HL-60 (cell line): ENCODE measurements around the gene TBC1D9.

ENCODE experiments used
- DNase-seq, 2 experiments: peaks; one replicate each; pipeline ENCODE4 v3.0.0-alpha.2; 2010 to 2020; ENCODE audit warnings: low read depth in 1 of 2, low spot score in 1 of 2
- H3K27ac ChIP-seq: fragments of 250-450 bp; sonication (Bioruptor Pico); replicated peaks from 2 replicates; pipeline ENCODE4 v1.5.1; 2020; ENCODE audit warnings: mild to moderate bottlenecking, moderate library complexity
- H3K27me3 ChIP-seq: fragments of 250-450 bp; sonication (Bioruptor Pico); 2 replicates; pipeline ENCODE4 v1.5.1; 2021; ENCODE audit warnings: mild to moderate bottlenecking, moderate library complexity; ENCODE audit not compliant: insufficient read depth, poor library complexity, severe bottlenecking
- H3K4me3 ChIP-seq: replicated peaks from 2 replicates; pipeline ENCODE4 v1.5.1; 2011; ENCODE audit warnings: mild to moderate bottlenecking, control low read depth, low read length; ENCODE audit not compliant: insufficient read depth
- CTCF ChIP-seq: IDR thresholded peaks from one replicate; pipeline ENCODE4 v1.5.1; 2011; ENCODE audit warnings: low read length, control low read depth, inconsistent platforms; ENCODE audit not compliant: insufficient read depth
- GABPA ChIP-seq: IDR thresholded peaks from 2 replicates; pipeline ENCODE4 v1.6.1; 2012; ENCODE audit warnings: low read depth
- POLR2AphosphoS5 ChIP-seq: IDR thresholded peaks from 2 replicates; pipeline ENCODE4 v1.6.1; 2012; ENCODE audit warnings: low read depth
- REST ChIP-seq: IDR thresholded peaks from 2 replicates; pipeline ENCODE4 v1.6.1; 2012; ENCODE audit warnings: low read depth; ENCODE audit not compliant: insufficient replicate concordance
- SPI1 ChIP-seq: IDR thresholded peaks from 2 replicates; pipeline ENCODE4 v1.6.1; 2012; ENCODE audit warnings: low read depth, mild to moderate bottlenecking, borderline replicate concordance

TBC1D9 gene

GRCh38 chr4:140626661-140627376 lies 129.4 kb downstream of the TBC1D9 start:
- TF ChIP-seq SPI1 (no peak), CTCF (no peak), GABPA (no peak), REST (no peak), POLR2AphosphoS5 (no peak)
- no peak for DNase-seq
- Histone ChIP-seq H3K4me3 (no peak overlapping the region), H3K27ac (no peak overlapping the region), H3K27me3 (no peaks in the 10 kb centered on the region)

GRCh38 chr4:140622333-140622958 lies 133.7 kb downstream of the TBC1D9 start:
- no peak for DNase-seq
- Histone ChIP-seq H3K4me3 (no peak overlapping the region), H3K27me3 (peaks cover 3% of the 10 kb centered on the region), H3K27ac (no peak overlapping the region)
- TF ChIP-seq CTCF (no peak), POLR2AphosphoS5 (no peak), GABPA (no peak), REST (no peak), SPI1 (no peak)

- DNase-seq = no peak
- TF ChIP-seq POLR2AphosphoS5 (no peak), SPI1 (no peak), GABPA (no peak), CTCF (no peak), REST (no peak)
- Histone ChIP-seq H3K27me3 (peaks cover 3% of the 10 kb centered on the region), H3K4me3 (no peak overlapping the region), H3K27ac (no peak overlapping the region)
These were observed 135.0 kb downstream of the TBC1D9 start for GRCh38 chr4:140621161-140621560.
